ENCODE data around the gene RPL9. TPM values are rescaled to one million over a fixed set of nuclear protein-coding genes. Genes with fewer than 3 reads are reported as not detected.

The RPL9 gene
- total RNA-seq, 4 donors from 2014 or later = 2,396 to 3,997 (median 2,918) TPM

GRCh38 chr4:39498727-39499020 is 40.0 kb upstream of the RPL9 start:
- no peaks in the 10 kb centered on the region for H3K9me3 ChIP-seq
- H3K4me1 ChIP-seq = peaks cover 0 to 8% (median 0%) of the 10 kb centered on the region in 4 donors
- peaks cover 0 to 55% (median 13%) of the 10 kb centered on the region in 3 donors for H3K36me3 ChIP-seq
- DNase-seq (ENCODE audit: low spot score in 2 of 2) = no peak
- no peak overlapping the region for H3K27ac ChIP-seq
- no peak for TF ChIP-seq POLR2A (IDR thresholded peaks at IDR 0.05)
- no peak for TF ChIP-seq EP300 (IDR thresholded peaks at IDR 0.05)
- TF ChIP-seq CTCF (IDR thresholded peaks at IDR 0.05) = no peak
- no peak overlapping the region for H3K4me3 ChIP-seq
- H3K27me3 ChIP-seq = no peaks in the 10 kb centered on the region

- Histone ChIP-seq H3K4me1 (peaks cover 0 to 8% (median 0%) of the 10 kb centered on the region in 4 donors), H3K27me3 (no peaks in the 10 kb centered on the region), H3K9me3 (no peaks in the 10 kb centered on the region), H3K4me3 (no peak overlapping the region), H3K36me3 (peaks cover 0 to 49% (median 8%) of the 10 kb centered on the region in 3 donors), H3K27ac (no peak overlapping the region)
- WGBS, 2 donors = 90 to 92% methylated on average over 1 of the region's 1 CpG
- DNase-seq (ENCODE audit: low spot score in 2 of 2) = no peak
- TF ChIP-seq POLR2A (IDR thresholded peaks at IDR 0.05) = no peak
- no peak for TF ChIP-seq CTCF (IDR thresholded peaks at IDR 0.05)
- no peak for TF ChIP-seq EP300 (IDR thresholded peaks at IDR 0.05)
Observed at GRCh38 chr4:39497909-39498726, 39.4 kb upstream of the RPL9 start.

GRCh38 chr4:39495446-39496213 is 36.9 kb upstream of the RPL9 start:
- Histone ChIP-seq H3K4me1 (no peaks in the 10 kb centered on the region), H3K27me3 (no peaks in the 10 kb centered on the region), H3K9me3 (no peaks in the 10 kb centered on the region), H3K36me3 (peaks cover 0 to 24% (median 7%) of the 10 kb centered on the region in 3 donors), H3K4me3 (no peak overlapping the region), H3K27ac (no peak overlapping the region)
- no peak for DNase-seq (ENCODE audit: low spot score in 2 of 2)
- TF ChIP-seq CTCF (IDR thresholded peaks at IDR 0.05) = no peak
- WGBS, 2 donors = 67 to 69% methylated on average over 4 of the region's 4 CpGs

GRCh38 chr4:39494354-39494753 is 35.6 kb upstream of the RPL9 start:
- Histone ChIP-seq H3K27ac (no peak overlapping the region), H3K4me3 (no peak overlapping the region), H3K27me3 (no peaks in the 10 kb centered on the region), H3K9me3 (no peaks in the 10 kb centered on the region), H3K36me3 (peaks cover 0 to 11% (median 2%) of the 10 kb centered on the region in 3 donors), H3K4me1 (no peaks in the 10 kb centered on the region)
- TF ChIP-seq CTCF (IDR thresholded peaks at IDR 0.05) (no peak), POLR2A (IDR thresholded peaks at IDR 0.05) (no peak), EP300 (IDR thresholded peaks at IDR 0.05) (no peak)
- WGBS, 2 donors = 80 to 100% methylated on average over 1 of the region's 1 CpG
- no peak for DNase-seq (ENCODE audit: low spot score in 2 of 2)

DNA sequence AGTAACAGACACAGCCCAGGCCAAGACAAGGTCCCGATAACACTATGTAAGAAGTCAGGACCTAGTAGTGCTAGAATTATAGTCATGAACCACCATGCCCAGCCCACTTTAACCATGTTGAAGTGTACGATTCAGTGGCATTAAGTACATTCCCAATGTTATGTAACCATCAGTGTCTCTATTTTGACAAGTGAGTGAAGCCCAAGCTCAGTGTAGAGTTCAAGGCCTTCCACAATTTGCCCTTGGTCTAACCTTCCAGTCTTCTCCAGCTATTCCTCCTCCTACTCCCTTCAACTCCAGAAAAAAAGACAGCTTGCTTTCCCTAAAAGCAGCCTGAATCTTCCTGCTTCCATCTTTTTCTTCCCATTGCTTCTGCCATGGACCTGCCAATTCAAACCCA is 31.6 kb upstream of the RPL9 start:
- H3K36me3 ChIP-seq = no peaks in the 10 kb centered on the region
- no peak overlapping the region for H3K4me3 ChIP-seq
- H3K27me3 ChIP-seq = no peaks in the 10 kb centered on the region
- no peaks in the 10 kb centered on the region for H3K9me3 ChIP-seq
- DNase-seq (ENCODE audit: low spot score in 2 of 2) = no peak
- WGBS, 2 donors = 90 to 94% methylated on average over 2 of the region's 2 CpGs
- H3K27ac ChIP-seq = no peak overlapping the region
- TF ChIP-seq EP300 (IDR thresholded peaks at IDR 0.05) = no peak
- TF ChIP-seq POLR2A (IDR thresholded peaks at IDR 0.05) = no peak
- no peak for TF ChIP-seq CTCF (IDR thresholded peaks at IDR 0.05)
- no peaks in the 10 kb centered on the region for H3K4me1 ChIP-seq
